GM19452 (cell line): ENCODE measurements around the gene BTBD3.

Experiments used
- ATAC-seq: cut with Tn5 transposase; IDR thresholded peaks from one replicate; pipeline ENCODE4 v1.9.1; 2021; ENCODE audit not compliant: unreplicated experiment

BTBD3 gene

GRCh38 chr20:11965602-11966001 lies 47.9 kb downstream of the BTBD3 start:
- no peak for ATAC-seq

DNA sequence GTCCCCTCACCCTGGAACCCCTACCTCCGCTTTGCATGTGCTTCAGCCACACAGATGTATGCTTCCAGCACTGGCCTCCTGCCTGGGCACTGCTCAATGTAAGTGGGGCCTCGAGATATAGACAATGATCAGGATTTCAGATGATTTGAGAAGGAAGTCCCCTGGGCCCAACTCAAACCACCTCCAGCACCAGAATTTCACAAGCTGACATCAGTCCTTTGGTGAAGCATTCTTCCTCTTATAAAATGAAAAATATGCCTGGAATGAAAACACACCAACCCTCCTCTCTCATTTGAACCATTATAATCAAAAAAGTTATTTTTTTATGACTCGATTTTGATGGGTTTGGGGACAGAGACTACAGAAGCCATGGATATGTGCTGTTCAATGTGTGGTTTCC lies 48.5 kb downstream of the BTBD3 start:
- ATAC-seq: no peak

- ATAC-seq: no peak
Measured at GRCh38 chr20:11970243-11970836, 52.6 kb downstream of the BTBD3 start.

- no peak for ATAC-seq
Measured at GRCh38 chr20:11972478-11972877, 54.8 kb downstream of the BTBD3 start.
